NCI-H2029 treated with DMSO at 0.1 percent for 48 hours (cell line): ENCODE results near the gene ZNF132.
A peak's percentile ranks its signal among the peaks of the same experiment; 100 is the strongest.
"Not testable (repeated sequence)": the region's sequence is repeated elsewhere in the genome, so short reads cannot be mapped to it uniquely, and the experiment has no call there.

Experiments used
- DNase-seq: peaks from one replicate; lab custom pipeline; 2025; lab: John Stamatoyannopoulos, UW

Gene ZNF132

GRCh38 chr19:58406818-58407657 is 32.9 kb downstream of the ZNF132 start:
- no peak for DNase-seq

GRCh38 chr19:58403920-58404478 is 36.0 kb downstream of the ZNF132 start:
- DNase-seq = not testable (repeated sequence)

GRCh38 chr19:58401840-58402421 is 38.0 kb downstream of the ZNF132 start:
- no peak for DNase-seq

DNA sequence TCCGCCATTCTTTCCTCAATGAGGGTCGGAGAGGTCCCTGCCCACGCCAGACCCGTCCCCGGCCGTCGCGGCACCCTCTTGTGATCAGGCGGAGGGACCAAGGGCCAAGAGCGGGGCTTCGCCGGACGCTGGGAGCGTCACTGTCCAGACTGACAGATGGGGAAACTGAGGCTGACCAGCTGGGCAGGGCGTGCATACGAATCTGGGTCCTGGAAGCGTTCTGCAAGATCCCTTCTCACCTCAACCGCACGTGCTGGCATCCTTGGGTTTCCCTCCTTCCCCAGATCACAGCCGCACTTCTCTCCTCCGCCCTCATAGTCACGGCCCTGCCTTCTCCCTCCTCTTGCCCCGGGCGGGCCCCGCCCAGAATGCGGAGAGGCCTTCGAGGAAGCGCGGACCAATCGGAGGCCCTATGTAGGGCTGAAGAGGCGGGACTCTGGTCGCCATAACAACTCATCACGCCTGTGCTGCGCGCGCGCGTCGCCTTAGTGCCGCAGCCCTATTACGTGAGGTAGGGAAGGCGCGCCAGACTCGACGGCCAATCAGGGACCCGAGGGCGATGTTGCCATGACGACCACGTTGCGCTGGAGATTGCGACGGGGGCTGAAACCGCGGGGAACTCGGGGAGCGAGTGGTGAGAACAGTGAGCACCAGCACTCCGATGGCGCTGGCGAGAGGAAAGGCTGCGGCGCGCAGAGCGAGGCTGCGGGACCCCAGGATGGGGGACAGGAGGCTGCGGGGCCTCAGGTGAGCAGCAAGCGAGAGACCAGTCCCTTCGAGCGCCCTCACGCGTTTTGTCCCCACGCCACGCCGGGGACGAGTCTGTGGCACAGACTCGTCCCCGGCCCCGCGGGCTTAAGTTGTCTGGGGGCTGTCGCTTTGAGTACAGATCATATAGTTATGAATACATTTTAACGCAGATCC is 38.8 kb downstream of the ZNF132 start:
- peak; percentile 91 for DNase-seq

- DNase-seq = no peak
Measured at GRCh38 chr19:58400316-58400915, 39.5 kb downstream of the ZNF132 start.

DNA sequence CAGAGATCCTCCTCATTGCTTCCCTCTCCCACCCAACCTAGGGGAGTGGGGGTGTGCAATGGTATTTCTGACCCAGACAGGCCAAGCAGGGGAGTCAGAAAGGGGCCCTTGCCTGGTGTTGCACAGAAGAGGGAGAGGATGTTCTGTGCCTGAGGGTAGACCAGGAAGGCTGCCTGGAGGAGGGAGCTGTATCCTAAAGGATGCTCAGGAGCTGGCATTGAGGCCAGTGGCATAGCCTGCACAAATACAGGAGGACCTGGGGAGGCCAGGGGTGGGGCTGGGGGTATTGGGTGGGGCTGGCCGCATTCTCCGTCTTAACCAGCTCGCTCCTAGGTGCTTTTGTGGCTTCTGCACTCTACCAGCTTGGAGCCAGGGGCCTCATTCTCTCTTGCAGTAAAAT is 40.0 kb downstream of the ZNF132 start:
- DNase-seq = no peak

- DNase-seq = no peak
Measured at GRCh38 chr19:58398545-58398944, 41.4 kb downstream of the ZNF132 start.

GRCh38 chr19:58398087-58398486 is 41.9 kb downstream of the ZNF132 start:
- no peak for DNase-seq

DNA sequence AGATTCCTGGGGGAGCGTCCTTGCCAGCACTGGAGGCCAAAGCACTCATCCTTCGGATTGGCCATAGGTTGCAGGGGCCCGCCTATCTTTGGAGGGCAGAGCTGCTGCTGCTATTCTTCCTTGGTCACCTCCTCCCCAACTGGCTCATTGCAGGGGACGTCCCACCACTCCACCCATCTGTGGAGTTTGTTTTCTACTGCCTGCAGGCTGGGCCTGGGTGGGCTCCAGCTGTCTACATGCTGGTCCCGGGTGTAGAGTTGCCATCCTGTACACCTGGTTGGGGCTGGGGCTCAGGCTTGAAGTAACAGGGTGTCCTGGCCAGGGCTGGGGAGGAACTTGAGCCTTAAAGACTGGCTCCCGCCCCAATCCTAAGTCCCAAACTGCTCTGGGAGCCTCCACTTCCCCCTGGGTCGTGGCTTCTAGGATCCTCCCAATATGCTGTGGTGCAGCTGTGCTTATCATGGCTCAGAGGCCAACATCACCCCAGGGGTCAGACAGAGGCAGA is 42.4 kb downstream of the ZNF132 start:
- no peak for DNase-seq

DNA sequence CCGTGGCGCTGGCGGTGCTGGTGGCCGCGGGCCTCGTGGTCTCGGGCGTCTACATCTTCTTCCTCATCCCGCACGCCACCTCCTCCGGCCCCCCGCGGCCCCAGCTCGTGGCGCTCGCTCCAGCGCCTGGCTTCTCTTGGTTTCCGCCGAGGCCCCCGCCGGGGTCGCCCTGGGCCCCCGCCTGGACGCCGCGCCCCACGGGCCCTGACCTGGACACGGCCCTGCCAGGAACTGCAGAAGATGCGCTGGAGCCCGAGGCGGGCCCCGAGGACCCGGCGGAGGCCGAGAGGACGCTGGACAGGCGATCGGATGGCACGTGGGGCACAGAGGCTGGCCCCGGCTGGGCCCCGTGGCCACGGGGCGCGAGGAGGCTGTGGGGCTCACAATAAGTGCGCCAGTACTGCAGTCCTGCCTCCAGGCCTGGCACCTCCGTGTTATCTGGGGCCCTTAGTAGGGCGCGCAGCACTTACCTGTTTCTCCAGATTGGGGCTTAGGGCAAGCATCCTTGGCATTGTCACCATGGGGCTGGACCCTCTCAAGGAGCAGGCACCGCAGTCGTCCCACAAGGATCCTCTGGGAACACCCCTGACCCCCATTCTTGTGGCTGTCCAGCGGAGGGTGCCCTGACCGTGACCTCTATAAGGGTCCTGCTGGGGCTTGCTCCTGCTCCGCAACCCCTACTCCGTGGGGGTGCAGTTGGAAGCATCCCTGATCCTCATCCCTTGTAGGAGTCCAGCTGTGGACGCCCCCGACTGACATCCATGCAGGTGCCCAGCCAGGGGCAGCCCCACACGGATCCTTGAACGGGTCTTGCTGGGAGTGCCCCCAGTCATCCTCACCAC is 43.0 kb downstream of the ZNF132 start:
- no peak for DNase-seq

- no peak for DNase-seq
Measured at GRCh38 chr19:58395979-58396627, 43.9 kb downstream of the ZNF132 start.

DNA sequence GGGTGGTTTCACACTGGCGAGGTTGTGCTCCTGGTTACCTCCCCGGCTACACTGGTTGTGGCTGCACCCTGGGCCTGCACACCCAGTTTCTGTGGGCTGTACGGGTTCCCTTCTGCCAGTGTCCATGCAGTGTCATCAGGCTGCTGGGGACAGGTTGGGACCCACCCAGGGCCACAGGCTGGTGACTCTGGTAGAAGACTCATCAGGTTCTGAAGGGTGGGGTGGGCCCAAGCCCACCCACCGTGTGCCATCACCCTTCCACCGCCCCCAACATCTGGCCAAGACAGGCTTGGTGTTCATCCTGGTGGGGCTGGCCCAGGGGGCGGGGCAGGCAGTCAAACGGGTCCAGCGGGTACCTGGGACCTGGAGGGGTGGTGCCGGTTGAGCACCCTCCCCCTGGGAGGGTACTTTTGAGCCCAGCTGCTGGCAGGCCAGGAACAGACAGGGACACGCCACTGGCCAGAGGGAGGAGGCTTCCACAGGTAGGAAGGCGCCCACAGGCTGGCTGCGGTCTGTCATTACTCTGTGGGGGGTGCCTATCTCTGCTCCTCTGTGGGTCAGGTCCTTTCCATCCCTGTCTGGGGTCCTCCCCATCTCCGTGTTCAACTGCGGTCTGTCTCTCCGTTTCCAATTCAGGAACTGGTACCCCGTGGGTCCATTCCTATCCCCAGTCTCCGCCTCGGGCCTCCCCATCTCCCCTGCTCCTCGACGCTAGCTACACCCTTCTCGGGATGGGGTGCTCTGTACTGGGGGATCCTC is 44.6 kb downstream of the ZNF132 start, which contains the start of gene RNF225:
RNF225 (plus strand) TSS at position 437 of the 759 bp plus-strand sequence. CDS start 434 bp downstream, outside the sequence.
- no peak for DNase-seq

DNA sequence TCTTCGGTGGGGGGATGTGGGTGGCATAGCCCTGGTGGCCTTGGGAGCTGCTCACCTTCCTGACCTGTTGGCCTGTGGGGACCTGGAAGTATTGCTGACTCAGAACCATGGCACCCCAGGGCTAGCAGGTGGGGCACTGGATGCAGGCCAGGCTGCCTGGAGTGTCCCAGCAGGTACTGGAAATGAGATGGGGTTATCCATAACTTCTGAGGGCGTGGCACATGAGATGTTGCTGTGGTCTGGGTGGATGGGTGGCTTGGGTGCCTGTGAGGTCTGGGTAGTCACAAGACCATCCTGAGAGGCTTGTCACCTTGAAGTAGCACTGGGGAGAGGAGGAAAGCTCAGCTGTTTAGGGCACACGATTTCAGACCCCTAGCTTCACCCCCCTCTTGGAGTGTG is 45.1 kb downstream of the ZNF132 start:
- DNase-seq = no peak

DNA sequence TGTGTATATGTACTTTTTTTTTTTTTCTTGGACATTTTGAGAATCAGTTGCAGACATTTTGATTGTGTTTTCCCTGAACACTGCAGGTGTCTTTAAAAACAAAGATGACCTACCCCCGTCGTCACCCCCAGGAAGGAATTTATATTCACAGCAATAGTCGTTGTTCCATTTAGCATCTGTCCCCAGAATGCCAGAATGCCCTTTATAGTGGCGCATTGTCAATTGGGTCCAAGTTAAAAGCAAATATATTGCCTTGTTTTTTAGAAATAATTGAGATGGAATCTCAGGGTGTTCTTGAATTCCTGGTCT is 46.3 kb downstream of the ZNF132 start:
- no peak for DNase-seq

GRCh38 chr19:58392945-58393724 is 46.8 kb downstream of the ZNF132 start:
- no peak for DNase-seq

GRCh38 chr19:58388175-58388526 is 51.8 kb downstream of the ZNF132 start:
- no peak for DNase-seq

DNA sequence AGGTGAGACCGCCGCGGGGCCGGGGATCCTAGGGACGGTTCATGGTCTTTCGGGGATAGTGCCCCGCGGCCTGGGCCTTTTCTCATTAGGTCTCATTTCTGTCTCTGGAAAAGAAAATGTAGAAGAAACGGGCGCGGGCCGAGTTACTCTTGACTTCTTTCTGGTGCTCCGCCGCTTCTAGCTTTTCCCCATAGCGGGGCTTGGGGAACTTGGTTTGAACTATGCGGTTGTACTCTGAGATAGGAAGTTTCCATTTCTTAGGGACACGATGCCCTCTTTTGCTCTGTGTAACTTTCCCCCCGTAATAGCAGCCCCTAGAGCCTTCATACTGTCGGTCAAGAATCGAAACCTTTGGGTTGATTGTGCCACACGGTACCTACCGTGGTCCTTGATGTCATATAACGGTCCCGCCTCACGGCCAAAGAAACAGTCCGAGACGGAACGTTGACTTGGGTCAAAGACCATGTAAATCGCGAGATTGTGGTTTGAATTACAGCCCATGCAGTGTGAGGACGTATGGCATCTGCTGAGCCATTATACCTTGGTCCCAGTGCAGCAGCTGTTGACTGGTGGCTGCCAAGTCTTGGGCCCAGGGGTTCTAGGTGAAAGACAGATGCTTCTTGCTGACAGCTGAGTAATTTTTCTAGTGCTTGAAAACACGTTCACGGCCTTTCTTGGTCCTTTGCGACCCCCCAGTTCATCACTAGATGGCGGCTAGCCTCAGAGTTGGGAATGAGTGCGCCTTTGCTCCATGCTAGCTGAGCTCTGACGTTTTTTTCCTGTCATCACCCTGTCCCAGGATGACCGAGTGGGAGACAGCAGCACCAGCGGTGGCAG is 52.4 kb downstream of the ZNF132 start:
- DNase-seq = no peak
